C4-2B (cell line): ENCODE results near the gene B4GALT7.
A peak's percentile ranks its signal among the peaks of the same experiment; 100 is the strongest.

Experiments used
- H3K27ac ChIP-seq: fragments of 450-650 bp; 2 replicates; pipeline ENCODE4 v1.5.1; 2017
- CTCF ChIP-seq: fragments of 450-650 bp; conservative IDR thresholded peaks from 2 replicates; pipeline ENCODE4 v1.5.1; 2017; ENCODE audit warnings: mild to moderate bottlenecking
- ZFX ChIP-seq: fragments of 450-650 bp; IDR thresholded peaks from 2 replicates; pipeline ENCODE4 v1.6.1; 2017

Gene B4GALT7

GRCh38 chr5:177606071-177607051, 6.4 kb downstream of the B4GALT7 start:
- TF ChIP-seq CTCF: no peak
- no peak for TF ChIP-seq ZFX
- no peak overlapping the region for H3K27ac ChIP-seq

- no peak overlapping the region for H3K27ac ChIP-seq
Measured at GRCh38 chr5:177607115-177607451, 7.2 kb downstream of the B4GALT7 start.

DNA sequence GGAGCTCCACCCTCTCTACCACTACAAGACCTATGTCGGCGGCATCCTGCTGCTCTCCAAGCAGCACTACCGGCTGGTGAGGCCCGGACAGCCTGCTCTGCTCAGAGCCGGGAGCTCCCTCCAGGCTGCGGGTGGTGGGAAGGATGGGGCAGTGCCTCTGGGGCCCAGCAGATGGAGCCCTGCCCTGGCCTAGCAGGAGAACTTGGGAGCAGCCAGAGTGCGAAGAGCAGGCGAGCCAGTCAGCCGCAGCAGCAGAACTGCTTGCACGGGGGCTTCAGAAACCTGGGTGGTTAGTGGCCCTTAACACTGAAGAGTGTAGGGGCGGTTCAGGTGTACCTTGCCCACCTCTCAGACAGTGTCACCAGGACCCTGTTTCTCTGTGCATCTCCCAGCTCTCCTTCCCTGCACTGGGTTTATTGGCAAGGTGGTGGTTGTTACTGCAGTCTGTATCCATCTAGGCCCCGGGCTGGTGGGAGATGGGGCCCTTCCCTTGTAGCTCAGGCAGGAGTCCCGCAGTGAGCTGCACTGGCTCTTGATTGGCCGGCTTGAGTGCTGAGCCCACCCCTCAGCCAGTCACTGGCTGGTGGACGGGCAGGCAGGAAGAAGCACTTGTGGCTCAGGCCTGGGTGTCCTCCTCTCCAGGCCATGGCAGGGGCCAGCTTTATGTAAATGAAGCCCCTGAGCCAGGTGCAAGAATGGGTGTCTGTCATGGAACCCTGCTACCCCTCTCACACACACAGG, 7.7 kb downstream of the B4GALT7 start:
- H3K27ac ChIP-seq: no peak overlapping the region

More at GRCh38 chr5:177607115-177607451, 7.2 kb downstream of the B4GALT7 start:
- TF ChIP-seq CTCF: no peak
- no peak for TF ChIP-seq ZFX

DNA sequence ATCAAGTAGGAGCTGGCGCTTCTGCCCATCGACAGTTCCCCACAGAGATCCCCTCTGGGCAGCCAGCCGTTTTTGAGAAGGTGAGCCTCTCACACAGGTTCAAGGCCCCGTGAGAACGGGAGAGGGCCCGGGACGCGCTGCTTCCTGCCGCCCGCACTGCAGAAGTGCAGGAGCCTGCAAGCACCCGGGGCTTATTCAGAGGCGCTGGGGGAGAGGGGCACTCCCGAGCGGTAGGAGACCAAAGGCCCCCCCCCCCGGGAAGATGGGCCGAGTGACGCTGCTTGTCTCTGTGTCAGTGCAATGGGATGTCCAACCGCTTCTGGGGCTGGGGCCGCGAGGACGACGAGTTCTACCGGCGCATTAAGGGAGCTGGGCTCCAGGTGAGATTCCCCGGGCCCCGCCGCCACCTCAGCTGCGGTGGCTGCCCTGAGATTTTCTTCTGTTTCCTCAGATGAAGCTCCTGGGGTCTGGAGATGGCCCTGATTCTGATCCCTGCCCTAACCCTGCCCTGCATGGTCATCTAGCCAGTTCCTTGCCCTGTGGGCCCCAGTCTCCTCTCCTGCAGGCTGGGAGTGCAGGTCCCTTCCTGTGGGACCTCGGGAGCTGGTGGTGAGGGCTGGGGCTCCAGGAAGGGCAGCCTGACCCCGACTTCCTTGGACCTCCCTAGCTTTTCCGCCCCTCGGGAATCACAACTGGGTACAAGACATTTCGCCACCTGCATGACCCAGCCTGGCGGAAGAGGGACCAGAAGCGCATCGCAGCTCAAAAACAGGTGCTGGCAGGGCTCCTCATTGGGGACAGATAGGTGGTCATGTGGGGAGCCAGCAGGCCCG, 8.5 kb downstream of the B4GALT7 start:
- TF ChIP-seq ZFX (no peak), CTCF (no peak)
- H3K27ac ChIP-seq: no peak overlapping the region

More for the DNA sequence above, 7.7 kb downstream of the B4GALT7 start:
- TF ChIP-seq CTCF: peak; percentile 96
- no peak for TF ChIP-seq ZFX

GRCh38 chr5:177609076-177610059, 9.4 kb downstream of the B4GALT7 start:
- no peak overlapping the region for H3K27ac ChIP-seq
- no peak for TF ChIP-seq ZFX
- TF ChIP-seq CTCF: no peak

GRCh38 chr5:177610131-177610769, 10.3 kb downstream of the B4GALT7 start:
- TF ChIP-seq CTCF (no peak), ZFX (no peak)
- H3K27ac ChIP-seq: no peak overlapping the region
